HepG2 (cell line): ENCODE data around the gene AFF2. TPM values are rescaled to one million over a fixed set of nuclear protein-coding genes. Genes with fewer than 3 reads are reported as not detected.
A peak's percentile ranks its signal among the peaks of the same experiment; 100 is the strongest.

Experiments
- ATAC-seq: fragments of 200-7000 bp; cut with Tn5 transposase; 3 replicates; pipeline ENCODE4 v1.9.1; 2020; ENCODE audit warnings: mild to moderate bottlenecking, moderate library complexity
- BruUV-seq: library from RNA; stranded (reverse); fragments of 400-500 nt; replicated peaks from 2 replicates; lab custom pipeline; 2021; lab: Mats Ljungman, UMichigan
- CTCF ChIA-PET: fragments of 300-600 bp; formaldehyde crosslinking; extraction: SDS; loops from one replicate; lab custom pipeline; 2021; ENCODE audit warnings: low total read pairs, inconsistent platforms, low intra/inter-chr PET ratio; lab: Yijun Ruan, JAX
- POLR2A ChIA-PET: fragments of 350-600 bp; sonication (Branson Sonifier 250); formaldehyde crosslinking; loops from one replicate; lab custom pipeline; 2020; ENCODE audit warnings: antibody characterized with exemption, inconsistent platforms; lab: Yijun Ruan, JAX
- DNase-seq: peaks from one replicate; pipeline ENCODE4 v3.0.0-alpha.2; 2015; ENCODE audit warnings: low spot score
- FAIRE-seq: peaks from 3 replicates; lab custom pipeline; 2011; peaks lifted over from hg19 to GRCh38; lab: Jason Lieb, UNC
- H2AFZ ChIP-seq: one replicate; pipeline ENCODE4 v1.6.1; 2011; ENCODE audit warnings: low read length, inconsistent platforms
- H3K27ac ChIP-seq: fragments of 300-600 bp; 3 replicates; pipeline ENCODE4 v1.8.0; 2011; ENCODE audit warnings: mixed run types, mild to moderate bottlenecking, mixed read lengths, low read length, inconsistent platforms; ENCODE audit not compliant: insufficient read depth; ENCODE audit errors: extremely low read length
- H3K27me3 ChIP-seq, 2 experiments: fragments of 200-600 bp in 1 of 2; 2 replicates in 1 of 2; 3 replicates in 1 of 2; pipeline versions ENCODE4 v1.6.0 to v1.8.0; 2011; ENCODE audit warnings: low read length in 2 of 2, mild to moderate bottlenecking in 2 of 2, moderate library complexity in 2 of 2, inconsistent platforms in 1 of 2; ENCODE audit not compliant: insufficient read depth in 2 of 2, control insufficient read depth in 1 of 2
- H3K36me3 ChIP-seq, 2 experiments: fragments of 200-600 bp in 1 of 2; replicated peaks in 1 of 2; 2 replicates in 1 of 2; 3 replicates in 1 of 2; pipeline versions ENCODE4 v1.5.1 to v1.8.0; 2011; ENCODE audit warnings: low read length in 2 of 2, inconsistent platforms in 1 of 2; ENCODE audit not compliant: insufficient read depth in 2 of 2, control insufficient read depth in 1 of 2
- H3K4me1 ChIP-seq: 2 replicates; pipeline ENCODE4 v1.5.1; 2012; ENCODE audit warnings: low read length, inconsistent platforms; ENCODE audit not compliant: insufficient read depth
- H3K4me2 ChIP-seq: 2 replicates; pipeline ENCODE4 v1.6.0; 2011; ENCODE audit warnings: low read depth, low read length, inconsistent platforms
- H3K4me3 ChIP-seq, 3 experiments: fragments of 200-600 bp in 1 of 3; sonication (generic), shearing (Covaris generic) in 1 of 3; replicated peaks in 1 of 3; 2 replicates each; pipeline ENCODE4 v1.5.1; 2011 to 2016; ENCODE audit warnings: low read length in 3 of 3, inconsistent platforms in 2 of 3, low read depth in 2 of 3, mild to moderate bottlenecking in 2 of 3, control low read depth in 1 of 3, mixed read lengths in 1 of 3; ENCODE audit not compliant: insufficient read depth in 1 of 3
- H3K79me2 ChIP-seq: one replicate; pipeline ENCODE4 v1.6.1; 2011; ENCODE audit warnings: low read length, inconsistent platforms; ENCODE audit not compliant: insufficient read depth
- H3K9ac ChIP-seq: 2 replicates; pipeline ENCODE4 v1.6.0; 2011; ENCODE audit warnings: mild to moderate bottlenecking, low read depth, low read length, inconsistent platforms; ENCODE audit not compliant: insufficient read depth
- H3K9me3 ChIP-seq: 2 replicates; pipeline ENCODE4 v1.5.1; 2012; ENCODE audit warnings: mild to moderate bottlenecking, low read length
- H4K20me1 ChIP-seq: 2 replicates; pipeline ENCODE4 v1.6.0; 2011; ENCODE audit warnings: inconsistent platforms, mild to moderate bottlenecking, low read length, moderate library complexity; ENCODE audit not compliant: insufficient read depth
- BATF2 ChIP-seq: sonication (generic); formaldehyde crosslinking; IDR thresholded peaks from 2 replicates; pipeline ENCODE4 v1.8.0; 2022; ENCODE audit warnings: mild to moderate bottlenecking, missing genetic modification reagents, moderate library complexity
- E2F5 ChIP-seq: sonication (generic); formaldehyde crosslinking; conservative IDR thresholded peaks from 2 replicates; pipeline ENCODE4 v1.4.0; 2020; ENCODE audit warnings: missing genetic modification reagents
- ESRRA ChIP-seq: sonication (generic); formaldehyde crosslinking; IDR thresholded peaks from 2 replicates; pipeline ENCODE4 v1.5.1; 2020; ENCODE audit warnings: mild to moderate bottlenecking, low read depth, missing genetic modification reagents
- MTF2 ChIP-seq: sonication (generic); formaldehyde crosslinking; IDR thresholded peaks from 2 replicates; pipeline ENCODE4 v1.5.0; 2020; ENCODE audit warnings: missing genetic modification reagents, borderline replicate concordance
- NFATC3 ChIP-seq: sonication (generic); formaldehyde crosslinking; IDR thresholded peaks from 2 replicates; pipeline ENCODE4 v1.5.1; 2020; ENCODE audit warnings: mild to moderate bottlenecking, missing genetic modification reagents
- SSRP1 ChIP-seq: IDR thresholded peaks from 2 replicates; pipeline ENCODE4 v1.6.1; 2016; ENCODE audit warnings: control low read depth
- TCF12 ChIP-seq, 2 experiments: fragments of 450-650 bp in 1 of 2; sonication (generic) in 1 of 2; formaldehyde crosslinking in 1 of 2; IDR thresholded peaks; 2 replicates each; pipeline versions ENCODE4 v1.6.1 to v1.8.0; 2017 to 2022; ENCODE audit warnings: antibody characterized with exemption in 1 of 2, mild to moderate bottlenecking in 1 of 2, missing genetic modification reagents in 1 of 2, moderate library complexity in 1 of 2
- ZSCAN9 ChIP-seq: IDR thresholded peaks from 2 replicates; pipeline ENCODE4 v1.6.1; 2016; ENCODE audit warnings: borderline replicate concordance
- WGBS: methylation state at CpG from one replicate; pipeline ENCODE4 v1.1.6; 2017; ENCODE audit warnings: low lambda C conversion rate; 5-methylcytosine and 5-hydroxymethylcytosine counted together
- in situ Hi-C: cut with HindIII; loops from 2 replicates; pipeline ENCODE4 v1.10.0; 2017; ENCODE audit warnings: low pct_unique_long_range_greater_than_20kb; ENCODE audit not compliant: extremely low pct_ligation_motif_present
- intact Hi-C: fragments of 100-400 bp; cut with micrococcal nuclease; formaldehyde crosslinking; loops from one replicate; pipeline ENCODE4 v1.10.0; 2022; ENCODE audit not compliant: unreplicated experiment
- polyA plus RNA-seq, 8 experiments: library from polyadenylated mRNA; depleted of rRNA in 3 of 8; stranded (reverse) in 7 of 8; unstranded in 1 of 8; fragments of >200 nt; fragmentation: Illumina TruSeq in 4 of 8; extraction: Trizol in 4 of 8; gene quantifications; 2 replicates each; pipeline versions ENCODE4 v1.2.1 to v1.2.3, GENCODE V29; 2011 to 2016; ENCODE audit warnings: low read depth in 4 of 8, missing spikeins in 1 of 8, mixed read lengths in 1 of 8; ENCODE audit not compliant: insufficient read depth in 1 of 8
- total RNA-seq, 5 experiments: library from RNA; depleted of rRNA; stranded (reverse); fragments of >200 nt; fragmentation: Illumina TruSeq; extraction: Trizol; gene quantifications; 2 replicates each; pipeline ENCODE4 v1.2.3, GENCODE V29; 2016; ENCODE audit warnings: low read depth in 1 of 5
- TF ChIP-seq, protein P1 (sequence below): sonication (generic); formaldehyde crosslinking; IDR thresholded peaks from 2 replicates; pipeline ENCODE4 v1.4.0; 2020; ENCODE audit warnings: missing genetic modification reagents

The AFF2 gene
- total and polyA plus RNA-seq, 2 of the 13 experiments (the other 11 are each of a cell fraction or from before 2014, with no cell fraction given): not detected

GRCh38 chrX:148500423-148501385, at the start of gene AFF2 (continued):
- no peak for TF ChIP-seq NFATC3 (CRISPR knock-in tag)
- TF ChIP-seq MTF2: peak; percentile 69; the same call in 1 of the 2 replicates

DNA sequence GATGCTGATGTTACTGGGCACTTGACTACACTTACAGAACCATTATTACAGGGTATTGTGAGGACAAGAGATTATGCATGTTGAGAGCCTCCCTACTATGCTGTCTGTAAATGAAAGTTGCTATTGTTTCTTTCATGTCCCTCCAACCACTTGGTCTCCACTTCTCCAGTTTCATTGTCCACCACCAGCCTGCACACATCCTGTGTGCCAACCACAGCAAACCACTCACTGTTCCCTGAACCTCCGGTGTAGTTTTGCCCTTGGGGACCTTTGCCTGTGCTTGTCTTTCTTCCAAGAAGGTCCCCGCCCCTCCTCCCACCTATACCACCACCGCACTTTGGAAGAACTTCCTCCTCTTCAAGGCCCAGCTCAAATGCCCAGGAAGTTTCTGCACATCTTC, 43.1 kb upstream of the AFF2 start:
- BruUV-seq: no TSS peak
- FAIRE-seq (no peak), DNase-seq (no peak), ATAC-seq (no peak)
- no peaks in the 10 kb centered on the region for H3K9me3 ChIP-seq
- H2AFZ ChIP-seq: no peak overlapping the region
- no peak overlapping the region for H3K9ac ChIP-seq
- no peaks in the 10 kb centered on the region for H3K27me3 ChIP-seq
- ChIA-PET CTCF (no interaction called here), POLR2A (no interaction called here)
- intact Hi-C loops: no loop called here
- H3K79me2 ChIP-seq: no peaks in the 10 kb centered on the region
- no peak overlapping the region for H3K4me2 ChIP-seq
- H3K4me1 ChIP-seq: no peaks in the 10 kb centered on the region
- WGBS: 2% methylated on average over 3 of the region's 3 CpGs
- no peak overlapping the region for H3K27ac ChIP-seq
- H3K4me3 ChIP-seq: no peak overlapping the region
- H4K20me1 ChIP-seq: no peaks in the 10 kb centered on the region
- in situ Hi-C loops: no loop called here
- H3K36me3 ChIP-seq: no peaks in the 10 kb centered on the region
- TF ChIP-seq ESRRA (CRISPR knock-in tag) (no peak), BATF2 (no peak), TCF12 (IDR thresholded peaks at IDR 0.05) (no peak), TCF12 (CRISPR knock-in tag; IDR thresholded peaks at IDR 0.05) (no peak), ZSCAN9 (CRISPR knock-in tag) (no peak), SSRP1 (CRISPR knock-in tag) (no peak), E2F5 (CRISPR knock-in tag) (no peak)
- TF ChIP-seq, protein P1, sequence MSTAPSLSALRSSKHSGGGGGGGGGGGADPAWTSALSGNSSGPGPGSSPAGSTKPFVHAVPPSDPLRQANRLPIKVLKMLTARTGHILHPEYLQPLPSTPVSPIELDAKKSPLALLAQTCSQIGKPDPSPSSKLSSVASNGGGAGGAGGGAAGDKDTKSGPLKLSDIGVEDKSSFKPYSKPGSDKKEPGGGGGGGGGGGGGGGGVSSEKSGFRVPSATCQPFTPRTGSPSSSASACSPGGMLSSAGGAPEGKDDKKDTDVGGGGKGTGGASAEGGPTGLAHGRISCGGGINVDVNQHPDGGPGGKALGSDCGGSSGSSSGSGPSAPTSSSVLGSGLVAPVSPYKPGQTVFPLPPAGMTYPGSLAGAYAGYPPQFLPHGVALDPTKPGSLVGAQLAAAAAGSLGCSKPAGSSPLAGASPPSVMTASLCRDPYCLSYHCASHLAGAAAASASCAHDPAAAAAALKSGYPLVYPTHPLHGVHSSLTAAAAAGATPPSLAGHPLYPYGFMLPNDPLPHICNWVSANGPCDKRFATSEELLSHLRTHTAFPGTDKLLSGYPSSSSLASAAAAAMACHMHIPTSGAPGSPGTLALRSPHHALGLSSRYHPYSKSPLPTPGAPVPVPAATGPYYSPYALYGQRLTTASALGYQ (CRISPR knock-in tag): no peak
